DND-41 (cell line): Measurements from ENCODE around the gene ZNRF2.

Source experiments
- CTCF ChIP-seq: IDR thresholded peaks from 2 replicates; pipeline ENCODE4 v1.5.1; 2012; ENCODE audit warnings: borderline replicate concordance, low read length, moderate library complexity, mild to moderate bottlenecking; ENCODE audit not compliant: poor library complexity, severe bottlenecking; ENCODE audit errors: extremely low read depth
- EZH2 ChIP-seq: IDR thresholded peaks from 3 replicates; pipeline ENCODE4 v1.6.1; 2012; ENCODE audit warnings: borderline replicate concordance, low read depth, mild to moderate bottlenecking, moderate library complexity, low read length, inconsistent platforms; ENCODE audit not compliant: severe bottlenecking

DNA sequence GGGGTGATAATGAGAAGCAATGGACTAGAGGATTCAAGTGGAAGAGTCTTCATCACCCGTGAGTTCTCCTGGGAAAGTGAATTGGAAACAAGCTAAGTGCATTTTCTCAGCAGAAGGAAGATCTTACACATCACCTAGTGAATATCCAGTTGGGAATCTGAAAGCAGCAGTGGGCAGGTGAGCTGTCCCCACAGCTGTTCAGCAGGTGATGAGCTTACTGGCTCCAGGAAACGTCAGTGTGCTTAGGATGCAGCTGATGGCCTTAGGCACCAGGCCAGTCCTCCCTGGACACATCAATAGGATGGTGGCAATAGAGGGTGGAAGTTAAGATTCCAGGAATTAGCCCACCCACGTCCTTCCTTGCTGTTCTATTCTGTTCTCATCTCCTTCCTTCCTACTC lies 127.5 kb downstream of the ZNRF2 start:
- TF ChIP-seq CTCF: no peak
- no peak for TF ChIP-seq EZH2
